NOMO-1 treated with DMSO at 0.1 percent for 48 hours (cell line): ENCODE data around the gene PPP2R1B.

Experiments used
- DNase-seq: peaks from one replicate; lab custom pipeline; 2025; ENCODE audit not compliant: unreplicated experiment; lab: John Stamatoyannopoulos, UW

The PPP2R1B gene

GRCh38 chr11:111749646-111750045, 16.5 kb downstream of the PPP2R1B start:
- no peak for DNase-seq

DNA sequence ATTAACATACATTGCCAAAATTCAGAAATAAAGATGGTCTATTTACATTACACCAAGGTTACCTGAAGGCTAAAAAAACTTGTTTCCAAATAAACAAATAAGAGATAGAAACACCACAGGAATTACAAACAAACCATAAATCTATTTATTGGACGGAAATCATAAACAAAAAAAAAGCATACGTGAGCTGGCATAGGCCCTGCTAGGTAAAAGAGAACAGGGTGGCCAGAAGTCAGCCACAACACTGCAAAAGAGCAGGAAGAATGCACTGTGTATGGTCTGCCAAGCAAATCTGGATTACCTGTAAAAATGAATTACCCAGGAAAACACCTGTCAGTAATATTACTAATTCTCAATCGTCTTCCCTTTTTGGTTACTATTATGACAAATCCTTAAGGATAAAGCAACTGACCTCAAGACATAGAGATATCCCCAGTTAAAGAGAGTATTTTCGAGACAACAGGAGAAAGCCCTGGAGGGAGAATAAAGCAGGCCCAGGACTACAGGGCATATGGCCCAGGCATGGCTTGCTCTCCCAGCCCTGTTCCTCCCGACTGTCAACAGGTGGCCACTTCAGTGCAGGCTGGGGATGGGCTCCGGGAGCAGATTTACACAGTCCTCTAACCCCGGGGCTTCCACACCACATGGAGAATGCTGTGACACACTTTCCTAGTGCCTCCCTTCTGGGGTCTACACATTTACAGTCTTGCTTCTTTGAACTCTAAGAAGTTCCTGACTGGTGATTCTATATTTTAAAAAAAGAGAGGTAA, 18.0 kb downstream of the PPP2R1B start:
- DNase-seq = no peak

- DNase-seq = no peak
Observed at GRCh38 chr11:111745719-111746504, 20.3 kb downstream of the PPP2R1B start.

- DNase-seq = no peak
Observed at GRCh38 chr11:111743700-111744099, 22.5 kb downstream of the PPP2R1B start.

- DNase-seq = no peak
Observed at GRCh38 chr11:111741751-111742150, 24.4 kb downstream of the PPP2R1B start.

DNA sequence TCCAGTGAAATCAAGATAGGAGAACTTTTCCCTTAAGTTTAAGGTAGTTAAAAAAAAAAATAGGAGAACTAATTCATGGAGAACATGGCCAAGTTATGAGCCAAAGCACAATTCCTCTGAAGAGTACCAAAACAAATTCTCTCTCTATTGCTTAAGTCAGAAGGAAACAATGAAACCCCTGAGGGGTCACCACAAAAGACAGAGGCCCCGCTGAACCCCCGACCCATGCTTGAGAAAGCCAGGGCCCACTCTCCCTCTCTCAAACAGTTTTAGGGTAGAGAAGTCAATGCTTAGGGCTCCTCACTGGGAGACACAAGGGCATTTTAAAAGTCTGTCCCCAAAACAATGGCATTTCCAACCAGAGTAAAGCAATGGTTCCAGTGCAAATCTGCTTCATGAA, 26.9 kb downstream of the PPP2R1B start:
- no peak for DNase-seq

DNA sequence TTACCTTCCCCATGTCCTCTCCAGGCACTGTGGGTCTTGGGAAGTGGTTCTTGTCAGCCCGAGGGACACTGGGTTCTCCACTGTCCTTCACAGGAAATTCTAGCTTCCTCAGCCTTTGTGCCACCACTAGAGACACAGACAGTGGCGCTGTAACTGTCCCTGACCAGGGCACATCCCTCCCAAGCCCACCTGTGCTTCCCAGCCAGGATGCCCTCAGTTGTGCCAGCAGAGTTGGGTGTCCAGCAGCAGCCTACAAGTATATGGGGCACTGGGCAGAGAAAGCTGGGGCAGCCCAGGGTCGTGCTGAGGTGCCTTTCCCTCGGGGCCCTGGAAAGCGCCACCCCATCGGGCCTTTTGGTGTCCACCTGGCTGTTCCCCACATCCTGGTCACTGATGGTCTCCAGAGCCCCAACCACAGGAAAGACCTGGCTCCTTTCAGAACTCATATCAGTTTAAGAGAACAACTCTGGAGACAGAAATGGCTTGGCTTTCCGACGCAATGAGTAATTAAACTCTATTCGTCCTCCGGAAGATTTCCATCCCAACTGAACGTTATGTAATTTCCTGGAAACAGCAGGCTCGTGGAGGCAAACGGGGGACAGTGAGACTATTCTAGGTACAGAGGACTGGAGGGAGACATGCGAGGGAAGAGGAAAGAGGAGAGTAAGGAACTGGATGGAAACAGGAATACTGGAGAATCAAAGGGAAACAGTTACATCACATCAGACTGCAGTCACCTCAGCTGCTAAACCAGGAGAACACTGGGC, 28.6 kb downstream of the PPP2R1B start:
- DNase-seq = no peak

GRCh38 chr11:111736621-111737443, 29.4 kb downstream of the PPP2R1B start:
- DNase-seq = no peak

GRCh38 chr11:111736181-111736590, 30.0 kb downstream of the PPP2R1B start:
- no peak for DNase-seq

DNA sequence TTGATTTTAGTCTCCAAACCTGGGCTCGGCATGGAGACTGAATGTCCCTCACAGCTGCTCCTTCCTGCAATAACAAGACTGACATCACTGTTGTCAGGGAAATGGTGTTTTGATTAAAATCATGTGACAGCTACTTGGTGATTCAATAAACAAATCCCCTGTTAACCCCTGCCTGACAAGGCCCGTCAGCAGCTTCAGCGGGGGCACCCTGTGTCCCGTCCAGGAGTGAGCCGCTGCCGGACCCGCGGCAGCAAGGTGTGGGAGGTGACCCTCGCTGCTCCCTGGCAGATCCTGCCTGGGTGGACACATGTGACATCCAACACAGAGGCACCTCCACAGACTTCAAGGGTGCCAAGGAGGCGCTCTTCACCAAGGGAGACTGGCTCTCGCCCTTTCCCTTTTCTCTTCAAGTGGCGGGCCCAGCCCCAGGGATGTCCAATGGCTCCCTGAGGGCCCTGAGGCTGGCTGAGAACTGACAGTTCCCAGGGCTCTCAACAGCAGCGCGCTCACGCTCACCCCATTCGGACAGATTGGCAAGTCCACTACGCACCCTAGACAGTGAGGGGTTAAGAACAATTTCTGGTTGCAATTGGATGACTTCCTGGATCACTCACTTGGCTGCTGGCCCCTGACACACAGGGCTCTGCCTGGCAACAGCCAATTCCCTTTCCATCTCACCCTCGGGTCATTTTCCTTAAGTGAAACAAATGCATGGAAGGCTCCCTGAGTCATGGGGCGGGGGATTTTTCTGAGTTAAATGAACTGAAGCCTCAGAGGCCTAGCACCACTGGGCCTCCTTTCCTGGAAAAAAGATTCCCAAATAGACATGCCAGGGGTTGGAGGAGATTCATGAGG, 30.7 kb downstream of the PPP2R1B start:
- no peak for DNase-seq

DNA sequence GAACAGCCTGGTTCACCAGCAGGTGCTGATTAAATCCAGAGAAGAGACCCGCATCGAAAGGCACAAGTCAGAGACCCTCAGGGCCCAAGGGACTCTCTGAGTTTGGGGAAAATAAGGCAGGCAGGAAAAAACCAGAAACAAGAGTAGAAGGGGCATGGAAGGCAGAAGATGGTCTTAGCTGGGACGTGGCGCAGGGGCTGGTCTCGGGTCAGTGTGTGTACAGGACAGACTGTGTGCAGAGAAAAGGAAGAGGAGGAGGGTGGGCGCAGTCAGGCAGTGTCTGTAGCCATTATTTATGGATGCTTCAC, 31.3 kb downstream of the PPP2R1B start:
- no peak for DNase-seq

DNA sequence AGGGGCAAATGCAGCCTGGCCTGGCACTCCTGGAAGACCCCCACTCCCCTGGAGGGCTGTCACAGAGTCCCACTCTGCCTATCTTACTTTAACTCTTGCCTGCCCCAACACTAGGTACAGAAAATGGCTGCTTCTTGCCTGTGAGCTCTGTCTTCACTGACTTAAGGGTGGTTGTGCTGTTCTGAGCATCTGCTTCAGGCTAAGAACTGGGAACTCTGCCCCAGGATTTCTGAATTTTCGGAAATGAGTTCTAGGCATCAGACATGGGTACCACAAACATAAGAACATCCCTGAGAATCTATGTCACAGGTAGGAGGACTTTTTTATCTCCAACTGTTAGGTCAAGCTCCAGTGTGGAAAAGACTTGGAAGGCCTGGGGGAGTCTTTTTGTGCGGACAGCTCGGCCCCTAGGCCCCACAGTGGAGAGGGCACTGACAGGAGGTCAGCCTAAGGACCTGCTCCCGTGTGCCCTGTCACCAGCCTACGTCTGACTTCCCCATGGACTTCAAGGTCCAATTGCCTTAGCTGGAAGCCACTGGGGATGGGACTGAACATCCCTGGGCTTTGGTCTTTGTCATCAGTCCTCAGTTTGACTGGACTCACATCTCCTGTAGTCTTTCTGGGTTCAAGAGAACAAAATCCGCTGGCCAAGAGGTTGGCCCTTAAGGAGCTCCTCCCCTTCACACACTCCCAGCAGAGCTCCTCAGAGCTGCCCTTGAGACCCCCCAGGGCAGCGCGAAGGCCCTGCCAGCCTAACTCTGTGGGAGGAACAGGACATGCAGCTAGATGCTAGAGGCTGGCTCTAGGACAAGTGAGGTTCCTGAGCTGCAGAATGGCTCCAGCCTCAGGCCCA, 31.9 kb downstream of the PPP2R1B start:
- DNase-seq = no peak

DNA sequence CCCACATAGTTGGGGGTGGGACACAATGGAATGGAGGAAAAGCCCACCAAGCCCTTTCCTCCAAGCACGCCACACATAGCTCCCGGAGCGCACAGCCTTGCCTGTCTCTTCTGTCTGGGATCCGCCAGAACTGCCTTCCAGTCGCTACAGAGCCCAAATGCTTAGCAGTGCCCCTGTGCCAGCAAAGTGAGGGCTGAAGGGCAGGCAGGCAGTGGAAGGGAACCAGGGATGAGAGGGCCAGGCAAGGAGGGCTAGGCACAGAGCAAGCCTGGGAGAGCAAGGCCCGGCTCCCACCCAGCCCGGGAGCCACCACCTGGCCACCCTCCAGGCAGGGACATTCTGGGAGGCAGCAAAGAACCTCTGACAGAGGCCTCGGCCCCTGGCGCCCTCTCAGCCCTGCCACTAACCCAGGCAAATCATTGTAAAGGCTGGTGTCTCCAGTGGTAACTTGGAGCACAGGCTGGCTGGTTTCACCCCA, 32.5 kb downstream of the PPP2R1B start:
- DNase-seq = no peak

- no peak for DNase-seq
Observed at GRCh38 chr11:111733016-111733415, 33.2 kb downstream of the PPP2R1B start.

DNA sequence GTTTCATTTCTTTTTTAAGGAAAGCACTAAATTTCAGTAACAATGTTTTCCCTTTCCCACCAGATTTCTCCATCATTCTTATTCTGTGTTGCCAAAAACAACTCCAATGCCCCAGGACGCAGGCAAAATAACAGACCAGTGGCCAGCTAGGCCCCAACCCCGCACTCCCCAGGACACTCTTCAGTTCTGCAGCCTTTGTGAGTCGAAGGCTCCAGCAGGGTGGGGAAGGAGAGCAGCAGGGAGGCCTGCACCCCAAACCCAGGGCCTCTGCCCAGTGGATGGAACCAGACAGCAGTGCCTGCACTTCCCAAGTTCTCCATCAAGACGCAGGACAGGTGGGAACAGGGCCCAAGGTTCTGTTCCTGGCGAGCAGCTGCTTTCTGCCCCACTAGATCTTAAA, 34.4 kb downstream of the PPP2R1B start:
- no peak for DNase-seq

DNA sequence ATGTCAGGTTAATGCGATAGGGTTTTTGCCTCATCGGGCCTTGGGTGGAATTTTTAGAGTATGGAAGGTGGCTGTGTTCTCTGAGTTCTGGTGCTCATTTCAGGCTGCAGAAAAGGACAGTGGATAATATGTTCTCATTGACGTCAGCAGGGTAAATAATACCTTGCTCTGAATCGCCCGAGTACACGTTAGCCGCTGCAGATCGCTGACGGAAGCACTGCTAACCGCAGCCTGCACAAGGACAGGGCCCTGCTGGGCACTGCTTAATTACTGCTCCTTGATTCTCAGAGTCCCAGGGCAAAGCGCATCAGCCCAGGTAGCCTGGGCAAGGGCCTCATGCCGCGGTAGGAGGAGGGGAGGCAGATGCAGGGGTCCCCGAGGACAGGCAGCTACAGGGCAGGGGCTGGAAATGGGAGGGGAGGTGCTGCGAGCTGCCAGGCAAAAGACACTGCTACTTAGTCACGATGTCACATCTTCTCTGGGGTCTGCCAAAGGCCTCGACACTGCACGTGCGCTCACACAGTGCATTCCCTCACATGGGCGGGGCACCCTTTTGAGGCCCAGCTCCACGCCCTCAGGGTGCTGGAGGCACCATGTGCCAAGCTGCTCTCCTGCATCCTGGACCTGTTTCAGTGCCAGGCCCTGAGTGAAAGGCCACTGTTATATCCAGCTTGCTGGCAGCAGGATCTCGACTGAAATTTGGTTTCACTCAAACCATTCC, 35.2 kb downstream of the PPP2R1B start:
- DNase-seq = no peak

DNA sequence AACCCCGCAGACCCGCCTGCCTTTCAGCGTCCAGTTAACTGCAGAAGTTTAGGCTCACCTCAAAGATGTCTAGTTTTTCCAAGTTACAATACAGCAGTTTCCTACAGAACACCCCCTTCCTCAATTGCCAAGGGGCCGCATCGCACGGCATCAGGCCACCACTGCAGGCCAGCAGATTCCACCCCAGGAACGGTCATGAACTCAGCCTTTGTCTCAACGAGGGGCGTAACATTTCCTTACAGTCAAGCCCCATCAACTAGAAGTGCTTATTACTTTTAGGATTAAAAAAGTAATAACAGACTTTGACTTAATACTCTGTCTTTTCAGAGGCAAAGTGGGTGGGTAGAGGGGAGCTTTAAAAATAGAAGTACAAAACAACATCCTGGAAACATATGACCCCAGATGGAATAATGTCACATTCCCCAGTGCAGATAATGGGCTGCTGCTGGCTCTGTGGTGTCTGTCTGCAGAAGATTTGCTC, 36.3 kb downstream of the PPP2R1B start:
- no peak for DNase-seq
